ENCODE results near the gene KLHL42. TPM values are rescaled to one million over a fixed set of nuclear protein-coding genes. Genes with fewer than 3 reads are reported as not detected.
"Not testable (repeated sequence)": the region's sequence is repeated elsewhere in the genome, so short reads cannot be mapped to it uniquely, and the experiment has no call there.

The KLHL42 gene
- total and polyA plus RNA-seq, 4 experiments from 2014 or later, result 10.8 to 20.5 (median 16.0) TPM

GRCh38 chr12:27844366-27845090 lies 64.5 kb downstream of the KLHL42 start:
- ChIA-PET POLR2A (ENCODE audit: partially characterized antibody) (no interaction called here), CTCF (ENCODE audit: partially characterized antibody) (no interaction called here)
- H3K4me3 ChIP-seq (ENCODE audit: low read length in 2 of 2), result no peak overlapping the region
- peaks cover 0 to 10% (median 5%) of the 10 kb centered on the region in 8 donors for H3K9me3 Mint-ChIP-seq
- intact Hi-C loops (cut with micrococcal nuclease), result loop anchor here (5.0 kb wide), 1 partner anchor 112 kb away; no protein-coding TSS in a partner anchor
- no peaks in the 10 kb centered on the region for H3K4me1 ChIP-seq (ENCODE audit: insufficient read depth, low read length)
- H3K27ac Mint-ChIP-seq, result peak overlapping the region in 2 of 7 donors; percentile 5 to 25
- no peak for DNase-seq
- peaks cover 1 to 5% of the 10 kb centered on the region in 2 donors for H3K27me3 Mint-ChIP-seq
- H3K27me3 ChIP-seq (ENCODE audit: insufficient read depth, low read length), result no peaks in the 10 kb centered on the region
- H3K36me3 Mint-ChIP-seq, result peaks cover 0 to 2% of the 10 kb centered on the region in 2 donors
- H3K27ac ChIP-seq (ENCODE audit: low read depth, low read length), result no peak overlapping the region
- H3K4me1 Mint-ChIP-seq, result peaks cover 0 to 2% (median 0%) of the 10 kb centered on the region in 4 donors
- H3K9me3 ChIP-seq (ENCODE audit: control insufficient read depth in 1 of 2, low read length in 2 of 2), result no peaks in the 10 kb centered on the region
- H3K36me3 ChIP-seq (ENCODE audit: insufficient read depth, low read length), result no peaks in the 10 kb centered on the region
- no peak overlapping the region for H3K4me3 Mint-ChIP-seq

- no peak overlapping the region for H3K4me3 ChIP-seq (ENCODE audit: low read length in 2 of 2)
- DNase-seq, result no peak
- intact Hi-C loops (cut with micrococcal nuclease), result no loop called here
- peaks cover 0 to 2% (median 0%) of the 10 kb centered on the region in 4 donors for H3K4me1 Mint-ChIP-seq
- H3K36me3 ChIP-seq (ENCODE audit: insufficient read depth, low read length), result no peaks in the 10 kb centered on the region
- peaks cover 0 to 13% (median 8%) of the 10 kb centered on the region in 8 donors for H3K9me3 Mint-ChIP-seq
- no peaks in the 10 kb centered on the region for H3K27me3 ChIP-seq (ENCODE audit: insufficient read depth, low read length)
- no peak overlapping the region for H3K27ac Mint-ChIP-seq
- peaks cover 0 to 2% of the 10 kb centered on the region in 2 donors for H3K36me3 Mint-ChIP-seq
- peaks cover 1 to 5% of the 10 kb centered on the region in 2 donors for H3K27me3 Mint-ChIP-seq
- H3K27ac ChIP-seq (ENCODE audit: low read depth, low read length), result no peak overlapping the region
- no peak overlapping the region for H3K4me3 Mint-ChIP-seq
- POLR2A ChIA-PET (ENCODE audit: partially characterized antibody), result no interaction called here
- no peaks in the 10 kb centered on the region for H3K9me3 ChIP-seq (ENCODE audit: control insufficient read depth in 1 of 2, low read length in 2 of 2)
- H3K4me1 ChIP-seq (ENCODE audit: insufficient read depth, low read length), result no peaks in the 10 kb centered on the region
- CTCF ChIA-PET (ENCODE audit: partially characterized antibody), result no interaction called here
These were observed 65.2 kb downstream of the KLHL42 start for GRCh38 chr12:27845187-27845586.

GRCh38 chr12:27845706-27846105 lies 65.7 kb downstream of the KLHL42 start:
- not testable (repeated sequence) for H3K4me1 Mint-ChIP-seq; H3K9me3 ChIP-seq (ENCODE audit: control insufficient read depth in 1 of 2, low read length in 2 of 2)

GRCh38 chr12:27847293-27847692 lies 67.3 kb downstream of the KLHL42 start:
- H3K4me1 ChIP-seq (ENCODE audit: insufficient read depth, low read length); H3K36me3 Mint-ChIP-seq; H3K4me3 Mint-ChIP-seq; H3K27me3 ChIP-seq (ENCODE audit: insufficient read depth, low read length); H3K27me3 Mint-ChIP-seq; POLR2A ChIA-PET (ENCODE audit: partially characterized antibody); H3K27ac ChIP-seq (ENCODE audit: low read depth, low read length); H3K36me3 ChIP-seq (ENCODE audit: insufficient read depth, low read length); intact Hi-C loops (cut with micrococcal nuclease); H3K4me3 ChIP-seq (ENCODE audit: low read length in 2 of 2); DNase-seq; H3K4me1 Mint-ChIP-seq; CTCF ChIA-PET (ENCODE audit: partially characterized antibody); H3K27ac Mint-ChIP-seq; H3K9me3 ChIP-seq (ENCODE audit: control insufficient read depth in 1 of 2, low read length in 2 of 2): not testable (repeated sequence)
- H3K9me3 Mint-ChIP-seq, result peaks cover 0 to 16% (median 8%) of the 10 kb centered on the region in 8 donors

More at GRCh38 chr12:27845706-27846105, 65.7 kb downstream of the KLHL42 start:
- POLR2A ChIA-PET (ENCODE audit: partially characterized antibody); H3K36me3 Mint-ChIP-seq; CTCF ChIA-PET (ENCODE audit: partially characterized antibody); H3K4me3 ChIP-seq (ENCODE audit: low read length in 2 of 2); H3K27ac Mint-ChIP-seq; intact Hi-C loops (cut with micrococcal nuclease); H3K36me3 ChIP-seq (ENCODE audit: insufficient read depth, low read length); H3K27me3 ChIP-seq (ENCODE audit: insufficient read depth, low read length); DNase-seq; H3K4me1 ChIP-seq (ENCODE audit: insufficient read depth, low read length); H3K27ac ChIP-seq (ENCODE audit: low read depth, low read length); H3K27me3 Mint-ChIP-seq; H3K4me3 Mint-ChIP-seq: not testable (repeated sequence)
- H3K9me3 Mint-ChIP-seq, result peaks cover 0 to 16% (median 8%) of the 10 kb centered on the region in 8 donors

- Mint-ChIP-seq H3K27ac (no peak overlapping the region), H3K9me3 (peaks cover 0 to 16% (median 8%) of the 10 kb centered on the region in 8 donors), H3K36me3 (peaks cover 0 to 2% of the 10 kb centered on the region in 2 donors), H3K27me3 (peaks cover 4 to 5% of the 10 kb centered on the region in 2 donors), H3K4me3 (no peak overlapping the region), H3K4me1 (no peaks in the 10 kb centered on the region)
- H3K4me3 ChIP-seq (ENCODE audit: low read length in 2 of 2), result no peak overlapping the region
- POLR2A ChIA-PET (ENCODE audit: partially characterized antibody), result no interaction called here
- no peaks in the 10 kb centered on the region for H3K4me1 ChIP-seq (ENCODE audit: insufficient read depth, low read length)
- intact Hi-C loops (cut with micrococcal nuclease), result no loop called here
- H3K9me3 ChIP-seq (ENCODE audit: control insufficient read depth in 1 of 2, low read length in 2 of 2), result no peaks in the 10 kb centered on the region
- H3K27ac ChIP-seq (ENCODE audit: low read depth, low read length), result no peak overlapping the region
- no peaks in the 10 kb centered on the region for H3K27me3 ChIP-seq (ENCODE audit: insufficient read depth, low read length)
- CTCF ChIA-PET (ENCODE audit: partially characterized antibody), result no interaction called here
- DNase-seq, result no peak
- H3K36me3 ChIP-seq (ENCODE audit: insufficient read depth, low read length), result no peaks in the 10 kb centered on the region
These were observed 71.3 kb downstream of the KLHL42 start for GRCh38 chr12:27851311-27851710.

GRCh38 chr12:27852117-27852516 lies 72.1 kb downstream of the KLHL42 start:
- no peaks in the 10 kb centered on the region for H3K9me3 ChIP-seq (ENCODE audit: control insufficient read depth in 1 of 2, low read length in 2 of 2)
- CTCF ChIA-PET (ENCODE audit: partially characterized antibody), result interaction anchor here (0.9 kb wide), 1 partner anchor 30 kb away, joined by 3 read pairs; no protein-coding TSS in a partner anchor
- DNase-seq, result no peak

More at GRCh38 chr12:27852117-27852516, 72.1 kb downstream of the KLHL42 start:
- Mint-ChIP-seq H3K27ac (no peak overlapping the region), H3K27me3 (peaks cover 4 to 5% of the 10 kb centered on the region in 2 donors), H3K36me3 (peaks cover 0 to 2% of the 10 kb centered on the region in 2 donors), H3K9me3 (peaks cover 0 to 16% (median 7%) of the 10 kb centered on the region in 8 donors), H3K4me1 (no peaks in the 10 kb centered on the region), H3K4me3 (no peak overlapping the region)
- POLR2A ChIA-PET (ENCODE audit: partially characterized antibody), result no interaction called here
- Histone ChIP-seq H3K36me3 (ENCODE audit: insufficient read depth, low read length) (no peaks in the 10 kb centered on the region), H3K27ac (ENCODE audit: low read depth, low read length) (no peak overlapping the region), H3K27me3 (ENCODE audit: insufficient read depth, low read length) (no peaks in the 10 kb centered on the region), H3K4me3 (ENCODE audit: low read length in 2 of 2) (no peak overlapping the region), H3K4me1 (ENCODE audit: insufficient read depth, low read length) (no peaks in the 10 kb centered on the region)
- intact Hi-C loops (cut with micrococcal nuclease), result no loop called here
